GM21576 (cell line): ENCODE results near the gene ARHGEF17.

Source experiments
- ATAC-seq: cut with Tn5 transposase; IDR thresholded peaks from one replicate; pipeline ENCODE4 v1.9.1; 2021; ENCODE audit warnings: mild to moderate bottlenecking, moderate library complexity; ENCODE audit not compliant: unreplicated experiment

ARHGEF17 gene

GRCh38 chr11:73292525-73292894 is 15.6 kb upstream of the ARHGEF17 start:
- no peak for ATAC-seq

DNA sequence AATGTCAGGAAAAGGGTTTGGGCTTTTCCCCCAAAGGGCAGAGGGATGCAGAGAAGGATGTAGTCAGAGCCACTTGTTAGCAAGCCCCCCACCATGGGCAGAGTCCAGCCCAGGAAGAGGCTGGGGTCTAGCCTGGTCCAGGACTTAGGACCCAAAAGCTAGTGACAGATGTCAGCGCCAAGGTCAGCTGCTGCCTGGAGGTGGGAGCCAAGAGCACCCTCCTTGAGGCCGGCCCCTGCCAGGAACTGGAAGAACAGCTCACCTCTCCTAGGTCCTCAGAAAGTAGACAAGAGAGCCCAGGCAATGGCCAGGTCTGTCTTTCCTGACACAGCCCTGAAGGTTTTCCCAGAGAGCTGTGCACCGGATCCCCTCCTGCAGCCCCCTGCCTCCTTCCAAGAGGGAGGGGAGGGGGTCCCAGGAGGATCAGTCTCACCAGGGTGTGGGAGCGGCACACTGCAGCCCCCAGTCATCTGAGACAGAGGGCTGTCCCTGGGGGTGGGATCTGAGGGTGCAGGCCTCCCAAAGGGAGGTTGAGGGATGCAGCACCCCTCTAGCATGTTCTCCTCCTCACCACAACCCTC is 14.6 kb upstream of the ARHGEF17 start:
- ATAC-seq = no peak

DNA sequence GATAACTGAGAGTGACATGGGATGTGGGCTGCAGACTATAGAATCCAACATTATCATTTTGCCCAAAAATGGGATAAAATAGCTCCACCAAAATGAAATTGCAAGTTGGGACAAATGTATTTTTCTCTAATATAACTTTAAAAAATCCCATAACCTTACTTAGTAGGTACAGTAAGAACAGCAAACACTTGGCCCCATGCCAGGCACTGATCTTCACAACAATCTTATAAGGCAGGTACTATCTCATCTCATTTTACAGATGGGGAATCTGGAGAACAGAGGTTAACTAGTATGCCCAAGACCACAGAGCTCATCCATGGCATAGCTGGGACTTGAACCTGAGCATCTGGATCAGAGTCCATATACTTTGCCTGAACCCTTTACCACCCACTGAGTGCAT is 13.5 kb upstream of the ARHGEF17 start:
- no peak for ATAC-seq

- no peak for ATAC-seq
These were observed 12.7 kb upstream of the ARHGEF17 start for GRCh38 chr11:73295241-73295995.

DNA sequence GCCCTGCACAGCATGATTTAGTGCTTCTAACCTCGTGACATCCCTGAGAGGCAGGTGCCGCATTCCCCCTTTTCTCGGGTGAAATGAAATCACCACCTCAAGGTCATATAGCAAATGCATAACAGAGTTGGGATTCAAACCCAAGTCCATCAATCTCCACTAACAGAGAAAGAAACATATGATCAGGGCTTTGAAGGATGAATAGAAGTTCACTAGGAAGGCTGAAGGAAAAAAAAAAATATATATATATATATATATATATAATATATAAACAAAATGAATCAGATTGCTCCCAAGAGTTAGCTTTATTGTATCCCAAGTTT is 12.1 kb upstream of the ARHGEF17 start:
- no peak for ATAC-seq

DNA sequence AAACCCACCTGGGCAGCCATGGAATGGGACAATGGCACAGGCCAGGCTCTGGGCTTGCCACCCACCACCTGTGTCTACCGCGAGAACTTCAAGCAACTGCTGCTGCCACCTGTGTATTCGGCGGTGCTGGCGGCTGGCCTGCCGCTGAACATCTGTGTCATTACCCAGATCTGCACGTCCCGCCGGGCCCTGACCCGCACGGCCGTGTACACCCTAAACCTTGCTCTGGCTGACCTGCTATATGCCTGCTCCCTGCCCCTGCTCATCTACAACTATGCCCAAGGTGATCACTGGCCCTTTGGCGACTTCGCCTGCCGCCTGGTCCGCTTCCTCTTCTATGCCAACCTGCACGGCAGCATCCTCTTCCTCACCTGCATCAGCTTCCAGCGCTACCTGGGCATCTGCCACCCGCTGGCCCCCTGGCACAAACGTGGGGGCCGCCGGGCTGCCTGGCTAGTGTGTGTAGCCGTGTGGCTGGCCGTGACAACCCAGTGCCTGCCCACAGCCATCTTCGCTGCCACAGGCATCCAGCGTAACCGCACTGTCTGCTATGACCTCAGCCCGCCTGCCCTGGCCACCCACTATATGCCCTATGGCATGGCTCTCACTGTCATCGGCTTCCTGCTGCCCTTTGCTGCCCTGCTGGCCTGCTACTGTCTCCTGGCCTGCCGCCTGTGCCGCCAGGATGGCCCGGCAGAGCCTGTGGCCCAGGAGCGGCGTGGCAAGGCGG is 11.4 kb upstream of the ARHGEF17 start:
- ATAC-seq = no peak

DNA sequence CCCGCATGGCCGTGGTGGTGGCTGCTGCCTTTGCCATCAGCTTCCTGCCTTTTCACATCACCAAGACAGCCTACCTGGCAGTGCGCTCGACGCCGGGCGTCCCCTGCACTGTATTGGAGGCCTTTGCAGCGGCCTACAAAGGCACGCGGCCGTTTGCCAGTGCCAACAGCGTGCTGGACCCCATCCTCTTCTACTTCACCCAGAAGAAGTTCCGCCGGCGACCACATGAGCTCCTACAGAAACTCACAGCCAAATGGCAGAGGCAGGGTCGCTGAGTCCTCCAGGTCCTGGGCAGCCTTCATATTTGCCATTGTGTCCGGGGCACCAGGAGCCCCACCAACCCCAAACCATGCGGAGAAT is 10.9 kb upstream of the ARHGEF17 start:
- ATAC-seq = no peak

GRCh38 chr11:73297702-73298101 is 10.4 kb upstream of the ARHGEF17 start:
- no peak for ATAC-seq

DNA sequence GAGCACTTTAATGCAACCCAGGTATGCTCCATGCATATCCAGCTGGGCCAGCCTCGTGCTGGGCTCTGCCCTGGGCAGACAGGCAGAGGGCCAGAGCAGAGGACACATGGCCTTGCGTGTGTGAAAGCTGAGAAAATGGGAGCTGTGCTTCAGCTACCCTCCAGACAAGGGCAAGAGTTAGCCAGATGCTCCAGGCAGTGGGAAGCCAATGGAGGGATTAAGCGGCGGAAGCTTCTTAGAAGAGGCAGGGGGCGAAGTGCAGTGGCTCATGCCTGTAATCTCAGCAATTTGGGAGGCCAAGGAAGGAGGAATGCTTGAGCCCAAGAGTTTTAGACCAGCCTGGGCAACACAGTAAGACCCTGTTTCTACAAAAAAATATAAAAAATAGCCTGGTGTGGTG is 9.8 kb upstream of the ARHGEF17 start:
- ATAC-seq = no peak

GRCh38 chr11:73299751-73300150 is 8.3 kb upstream of the ARHGEF17 start:
- ATAC-seq = no peak

GRCh38 chr11:73306069-73306841 is 1.8 kb upstream of the ARHGEF17 start:
- no peak for ATAC-seq

GRCh38 chr11:73306977-73307322 is 1.1 kb upstream of the ARHGEF17 start:
- ATAC-seq = no peak

GRCh38 chr11:73307323-73308002 is 613 bp upstream of the ARHGEF17 start:
- peak; percentile 42 for ATAC-seq

DNA sequence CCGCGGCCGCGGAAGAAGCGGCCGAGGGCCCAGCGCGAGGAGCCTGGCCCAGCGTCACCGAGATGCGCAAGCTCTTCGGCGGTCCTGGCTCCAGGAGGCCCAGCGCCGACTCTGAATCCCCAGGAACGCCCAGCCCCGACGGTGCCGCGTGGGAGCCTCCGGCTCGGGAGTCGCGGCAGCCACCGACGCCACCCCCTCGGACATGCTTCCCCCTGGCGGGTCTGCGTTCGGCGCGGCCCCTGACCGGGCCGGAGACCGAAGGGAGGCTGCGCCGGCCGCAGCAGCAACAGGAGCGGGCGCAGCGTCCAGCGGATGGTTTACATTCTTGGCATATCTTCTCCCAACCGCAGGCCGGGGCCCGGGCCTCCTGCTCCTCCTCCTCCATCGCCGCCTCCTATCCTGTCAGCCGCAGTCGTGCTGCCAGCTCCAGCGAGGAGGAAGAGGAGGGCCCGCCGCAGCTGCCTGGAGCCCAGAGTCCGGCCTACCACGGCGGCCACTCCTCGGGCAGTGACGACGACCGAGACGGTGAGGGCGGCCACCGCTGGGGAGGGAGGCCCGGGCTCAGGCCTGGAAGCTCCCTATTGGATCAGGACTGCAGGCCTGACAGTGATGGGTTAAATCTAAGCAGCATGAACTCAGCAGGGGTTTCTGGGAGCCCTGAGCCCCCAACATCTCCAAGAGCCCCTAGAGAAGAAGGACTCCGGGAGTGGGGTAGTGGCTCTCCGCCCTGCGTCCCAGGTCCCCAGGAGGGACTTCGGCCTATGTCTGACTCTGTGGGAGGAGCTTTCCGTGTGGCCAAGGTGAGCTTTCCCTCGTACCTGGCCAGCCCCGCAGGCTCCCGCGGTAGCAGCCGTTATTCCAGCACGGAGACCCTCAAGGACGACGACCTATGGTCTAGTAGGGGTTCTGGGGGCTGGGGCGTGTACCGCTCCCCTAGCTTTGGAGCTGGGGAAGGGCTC is 1.2 kb downstream of the ARHGEF17 start:
- ATAC-seq = no peak

DNA sequence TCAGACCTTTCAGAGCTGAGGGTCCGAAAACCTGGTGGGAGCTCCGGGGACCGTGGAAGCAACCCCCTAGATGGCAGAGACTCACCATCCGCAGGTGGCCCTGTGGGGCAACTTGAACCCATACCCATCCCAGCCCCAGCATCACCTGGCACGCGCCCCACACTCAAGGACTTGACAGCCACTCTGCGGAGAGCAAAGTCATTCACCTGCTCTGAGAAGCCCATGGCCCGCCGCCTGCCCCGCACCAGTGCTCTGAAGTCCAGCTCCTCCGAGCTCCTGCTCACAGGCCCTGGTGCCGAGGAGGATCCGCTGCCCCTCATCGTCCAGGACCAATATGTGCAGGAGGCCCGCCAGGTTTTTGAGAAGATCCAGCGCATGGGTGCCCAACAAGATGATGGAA is 2.0 kb downstream of the ARHGEF17 start:
- ATAC-seq = no peak

- no peak for ATAC-seq
These were observed 2.8 kb downstream of the ARHGEF17 start for GRCh38 chr11:73310661-73311393.

GRCh38 chr11:73311394-73311869 is 3.4 kb downstream of the ARHGEF17 start:
- ATAC-seq = no peak

DNA sequence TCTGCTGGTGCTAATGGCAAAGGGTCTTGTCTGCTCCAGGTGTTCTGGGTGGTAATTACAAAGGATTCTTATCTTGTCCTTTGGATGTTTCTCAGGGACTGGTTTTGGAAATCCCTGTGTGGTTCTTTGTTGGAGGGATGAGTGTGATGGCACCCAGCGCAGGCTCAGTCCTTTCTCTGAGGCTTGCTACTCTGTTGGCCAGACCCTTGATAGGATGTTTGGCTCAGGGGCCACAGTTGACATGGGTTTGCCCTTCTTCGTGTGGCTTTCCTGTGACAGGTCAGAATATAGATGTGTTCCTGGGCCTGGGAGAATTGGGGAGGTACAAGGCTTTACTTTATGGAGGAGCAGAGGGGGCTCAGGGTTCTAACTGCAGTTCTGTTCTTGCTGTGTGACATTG is 4.0 kb downstream of the ARHGEF17 start:
- ATAC-seq = no peak

- ATAC-seq = no peak
These were observed 4.8 kb downstream of the ARHGEF17 start for GRCh38 chr11:73312851-73313327.
